NB4 (cell line): ENCODE data around the gene E2F7.

Source experiments
- DNase-seq: peaks from one replicate; pipeline ENCODE4 v3.0.0; 2010; ENCODE audit warnings: low read depth
- H3K4me3 ChIP-seq: one replicate; pipeline ENCODE4 v1.5.1; 2011; ENCODE audit warnings: mild to moderate bottlenecking, low read depth, low read length, moderate library complexity
- MYC ChIP-seq: IDR thresholded peaks from 2 replicates; pipeline ENCODE4 v1.6.1; 2011; ENCODE audit warnings: low read depth, low read length
- POLR2A ChIP-seq: IDR thresholded peaks from 2 replicates; pipeline ENCODE4 v1.6.1; 2011; ENCODE audit warnings: mild to moderate bottlenecking; ENCODE audit not compliant: insufficient read length; ENCODE audit errors: extremely low read depth
- TF ChIP-seq, protein P1 (sequence below): IDR thresholded peaks from one replicate; pipeline ENCODE4 v1.5.1; 2012; ENCODE audit warnings: low read depth, low read length
- TF ChIP-seq, protein P2 (sequence below): IDR thresholded peaks from 2 replicates; pipeline ENCODE4 v1.6.1; 2011; ENCODE audit warnings: low read depth, low read length

Gene E2F7

DNA sequence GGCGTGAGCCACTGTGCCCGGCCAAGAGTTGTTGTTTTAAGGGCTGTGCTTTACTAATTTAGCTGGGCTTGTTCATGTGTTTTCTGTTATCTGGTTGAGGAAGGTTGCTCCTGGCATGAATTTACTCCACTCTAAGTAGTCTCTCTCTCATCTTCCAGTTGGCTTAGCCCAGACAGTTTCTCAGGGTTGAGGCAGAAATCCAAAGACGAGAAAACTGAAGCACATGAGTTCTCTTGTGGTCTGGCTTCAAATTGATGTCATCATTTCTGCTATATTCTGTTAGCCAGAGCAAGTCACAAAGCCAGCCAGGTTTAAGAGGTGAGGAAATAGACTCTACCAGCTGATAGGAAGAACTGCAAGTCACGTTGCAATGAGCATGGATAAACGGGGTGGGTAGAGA, 57.9 kb downstream of the E2F7 start:
- no peak overlapping the region for H3K4me3 ChIP-seq
- TF ChIP-seq, protein P1, sequence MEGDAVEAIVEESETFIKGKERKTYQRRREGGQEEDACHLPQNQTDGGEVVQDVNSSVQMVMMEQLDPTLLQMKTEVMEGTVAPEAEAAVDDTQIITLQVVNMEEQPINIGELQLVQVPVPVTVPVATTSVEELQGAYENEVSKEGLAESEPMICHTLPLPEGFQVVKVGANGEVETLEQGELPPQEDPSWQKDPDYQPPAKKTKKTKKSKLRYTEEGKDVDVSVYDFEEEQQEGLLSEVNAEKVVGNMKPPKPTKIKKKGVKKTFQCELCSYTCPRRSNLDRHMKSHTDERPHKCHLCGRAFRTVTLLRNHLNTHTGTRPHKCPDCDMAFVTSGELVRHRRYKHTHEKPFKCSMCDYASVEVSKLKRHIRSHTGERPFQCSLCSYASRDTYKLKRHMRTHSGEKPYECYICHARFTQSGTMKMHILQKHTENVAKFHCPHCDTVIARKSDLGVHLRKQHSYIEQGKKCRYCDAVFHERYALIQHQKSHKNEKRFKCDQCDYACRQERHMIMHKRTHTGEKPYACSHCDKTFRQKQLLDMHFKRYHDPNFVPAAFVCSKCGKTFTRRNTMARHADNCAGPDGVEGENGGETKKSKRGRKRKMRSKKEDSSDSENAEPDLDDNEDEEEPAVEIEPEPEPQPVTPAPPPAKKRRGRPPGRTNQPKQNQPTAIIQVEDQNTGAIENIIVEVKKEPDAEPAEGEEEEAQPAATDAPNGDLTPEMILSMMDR: no peak

DNA sequence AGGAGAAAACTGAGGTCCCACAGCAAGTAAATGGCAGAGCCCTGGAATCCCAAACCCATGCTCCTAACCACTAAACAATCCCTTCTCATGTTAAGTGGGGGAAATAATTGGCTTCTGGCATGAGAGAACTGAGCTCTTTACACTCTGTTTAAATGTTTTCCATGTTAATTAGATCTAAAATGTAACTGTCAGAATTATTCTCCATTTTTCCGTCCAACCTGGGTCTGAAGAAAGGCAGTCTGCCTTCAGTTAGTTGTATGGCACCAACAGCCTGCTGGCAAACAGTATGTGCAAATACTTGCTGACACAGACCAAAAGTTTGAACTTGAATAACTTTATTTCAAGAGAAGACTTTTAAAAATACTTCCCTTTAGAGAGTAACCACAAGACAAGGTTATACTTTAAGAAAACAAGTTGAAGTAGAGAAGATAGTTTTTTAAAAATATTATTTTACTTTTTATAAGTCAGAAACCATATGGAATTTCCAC, 59.7 kb downstream of the E2F7 start:
- DNase-seq: no peak
- TF ChIP-seq POLR2A (no peak), MYC (no peak)
- TF ChIP-seq, protein P2, sequence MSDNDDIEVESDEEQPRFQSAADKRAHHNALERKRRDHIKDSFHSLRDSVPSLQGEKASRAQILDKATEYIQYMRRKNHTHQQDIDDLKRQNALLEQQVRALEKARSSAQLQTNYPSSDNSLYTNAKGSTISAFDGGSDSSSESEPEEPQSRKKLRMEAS: no peak
- TF ChIP-seq, protein P1: no peak
- no peak overlapping the region for H3K4me3 ChIP-seq

More for the DNA sequence above, 57.9 kb downstream of the E2F7 start:
- DNase-seq: no peak

DNA sequence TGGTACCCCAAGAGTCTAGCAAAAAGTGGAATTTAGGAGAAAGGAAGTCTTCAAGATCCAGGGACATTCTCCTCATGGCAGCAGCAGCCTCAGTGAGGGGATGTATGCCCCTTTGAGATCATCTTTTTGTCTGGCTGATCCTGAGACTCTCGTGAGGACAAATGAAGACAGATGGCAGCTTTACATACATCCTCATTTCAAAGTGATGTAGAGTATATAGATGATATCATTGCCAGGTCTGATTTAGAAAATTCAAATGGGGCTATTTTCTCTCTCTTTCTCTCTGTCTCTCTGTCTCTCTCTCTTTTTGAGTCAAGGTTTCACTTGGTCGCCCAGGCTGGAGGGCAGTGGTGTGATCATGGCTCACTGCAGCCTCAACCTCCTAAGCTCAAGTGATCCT, 61.5 kb downstream of the E2F7 start:
- TF ChIP-seq POLR2A (no peak), MYC (no peak)
- TF ChIP-seq, protein P2: no peak
- TF ChIP-seq, protein P1: no peak
- no peak for DNase-seq
- no peak overlapping the region for H3K4me3 ChIP-seq

DNA sequence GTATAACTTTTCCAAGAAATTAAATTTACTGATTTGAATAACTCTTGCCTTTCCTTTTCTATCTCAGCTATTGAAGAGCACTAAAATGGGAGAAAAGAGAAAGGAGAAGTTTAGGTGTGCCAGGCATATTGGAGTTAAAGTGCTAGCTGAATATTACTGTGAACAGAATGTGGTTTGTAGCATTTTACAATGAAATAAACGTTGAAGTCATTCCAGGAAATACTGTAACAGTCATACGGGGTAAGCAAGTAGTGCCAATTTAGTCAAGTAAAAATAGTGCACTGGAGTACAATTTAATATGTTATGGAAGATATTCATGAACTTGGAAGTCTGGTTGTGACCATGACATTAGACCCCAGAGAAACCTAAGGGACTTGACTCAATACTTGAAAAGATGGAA, 62.1 kb downstream of the E2F7 start:
- DNase-seq: no peak
- TF ChIP-seq POLR2A (no peak), MYC (no peak)
- TF ChIP-seq, protein P1: no peak
- TF ChIP-seq, protein P2: no peak
- H3K4me3 ChIP-seq: no peak overlapping the region

DNA sequence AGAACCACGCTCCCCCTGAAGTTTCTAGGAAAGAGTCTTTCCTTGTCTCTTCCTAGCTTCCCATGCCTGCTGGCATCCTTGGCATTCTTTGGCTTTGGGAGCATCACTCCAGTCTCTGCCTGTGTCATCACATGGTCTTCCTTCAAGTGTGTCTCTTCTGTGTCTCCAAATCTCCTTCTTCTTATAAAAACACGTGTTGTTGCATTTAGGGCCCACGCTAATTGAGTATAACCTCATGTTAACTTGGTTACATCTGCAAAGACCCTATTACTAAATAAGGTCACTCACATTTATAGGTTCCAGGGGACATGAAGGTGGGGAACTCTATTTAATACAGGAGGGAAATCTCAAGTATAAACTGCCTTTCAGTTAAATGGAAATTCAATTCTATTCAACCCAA, 63.0 kb downstream of the E2F7 start:
- TF ChIP-seq, protein P2: no peak
- TF ChIP-seq, protein P1: no peak
- no peak for TF ChIP-seq MYC
- no peak for TF ChIP-seq POLR2A
- no peak overlapping the region for H3K4me3 ChIP-seq
- DNase-seq: no peak

DNA sequence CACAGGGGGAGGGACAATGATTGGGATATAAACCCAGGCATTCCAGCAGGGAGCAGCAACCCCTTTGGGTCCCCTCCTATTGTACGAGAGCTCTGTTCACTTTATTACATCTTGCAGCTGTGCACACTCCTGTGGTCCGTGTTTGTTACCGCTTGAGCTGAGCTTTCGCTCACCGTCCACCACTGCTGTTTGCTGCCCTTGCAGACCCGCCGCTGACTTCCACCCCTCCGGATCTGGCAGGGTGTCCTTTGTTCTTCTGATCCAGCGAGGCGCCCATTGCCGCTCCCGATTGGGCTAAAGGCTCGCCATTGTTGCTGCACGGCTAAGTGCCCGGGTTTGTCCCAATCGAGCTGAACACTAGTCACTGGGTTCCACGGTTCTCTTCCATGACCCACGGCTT, 64.1 kb downstream of the E2F7 start:
- DNase-seq: no peak
- H3K4me3 ChIP-seq: no peak overlapping the region

More for the DNA sequence above, 64.1 kb downstream of the E2F7 start:
- TF ChIP-seq, protein P2: no peak
- no peak for TF ChIP-seq POLR2A
- TF ChIP-seq, protein P1: no peak
- no peak for TF ChIP-seq MYC
